ENCODE results near the gene ARID2. TPM values are rescaled to one million over a fixed set of nuclear protein-coding genes. Genes with fewer than 3 reads are reported as not detected.
A peak's percentile ranks its signal among the peaks of the same experiment; 100 is the strongest.

The ARID2 gene, protein sequence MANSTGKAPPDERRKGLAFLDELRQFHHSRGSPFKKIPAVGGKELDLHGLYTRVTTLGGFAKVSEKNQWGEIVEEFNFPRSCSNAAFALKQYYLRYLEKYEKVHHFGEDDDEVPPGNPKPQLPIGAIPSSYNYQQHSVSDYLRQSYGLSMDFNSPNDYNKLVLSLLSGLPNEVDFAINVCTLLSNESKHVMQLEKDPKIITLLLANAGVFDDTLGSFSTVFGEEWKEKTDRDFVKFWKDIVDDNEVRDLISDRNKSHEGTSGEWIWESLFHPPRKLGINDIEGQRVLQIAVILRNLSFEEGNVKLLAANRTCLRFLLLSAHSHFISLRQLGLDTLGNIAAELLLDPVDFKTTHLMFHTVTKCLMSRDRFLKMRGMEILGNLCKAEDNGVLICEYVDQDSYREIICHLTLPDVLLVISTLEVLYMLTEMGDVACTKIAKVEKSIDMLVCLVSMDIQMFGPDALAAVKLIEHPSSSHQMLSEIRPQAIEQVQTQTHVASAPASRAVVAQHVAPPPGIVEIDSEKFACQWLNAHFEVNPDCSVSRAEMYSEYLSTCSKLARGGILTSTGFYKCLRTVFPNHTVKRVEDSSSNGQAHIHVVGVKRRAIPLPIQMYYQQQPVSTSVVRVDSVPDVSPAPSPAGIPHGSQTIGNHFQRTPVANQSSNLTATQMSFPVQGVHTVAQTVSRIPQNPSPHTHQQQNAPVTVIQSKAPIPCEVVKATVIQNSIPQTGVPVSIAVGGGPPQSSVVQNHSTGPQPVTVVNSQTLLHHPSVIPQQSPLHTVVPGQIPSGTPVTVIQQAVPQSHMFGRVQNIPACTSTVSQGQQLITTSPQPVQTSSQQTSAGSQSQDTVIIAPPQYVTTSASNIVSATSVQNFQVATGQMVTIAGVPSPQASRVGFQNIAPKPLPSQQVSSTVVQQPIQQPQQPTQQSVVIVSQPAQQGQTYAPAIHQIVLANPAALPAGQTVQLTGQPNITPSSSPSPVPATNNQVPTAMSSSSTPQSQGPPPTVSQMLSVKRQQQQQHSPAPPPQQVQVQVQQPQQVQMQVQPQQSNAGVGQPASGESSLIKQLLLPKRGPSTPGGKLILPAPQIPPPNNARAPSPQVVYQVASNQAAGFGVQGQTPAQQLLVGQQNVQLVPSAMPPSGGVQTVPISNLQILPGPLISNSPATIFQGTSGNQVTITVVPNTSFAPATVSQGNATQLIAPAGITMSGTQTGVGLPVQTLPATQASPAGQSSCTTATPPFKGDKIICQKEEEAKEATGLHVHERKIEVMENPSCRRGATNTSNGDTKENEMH (N-terminal part only)
- 10 to 100 TPM; 31.7 to 59.6 (median 44.2) TPM for total RNA-seq
- polyA plus RNA-seq: 1 to 10 TPM; 5.7 to 7.6 (median 6.1) TPM
- long read RNA-seq, donor 1: 0 reads
- long read RNA-seq, donor 2: 0 reads

DNA sequence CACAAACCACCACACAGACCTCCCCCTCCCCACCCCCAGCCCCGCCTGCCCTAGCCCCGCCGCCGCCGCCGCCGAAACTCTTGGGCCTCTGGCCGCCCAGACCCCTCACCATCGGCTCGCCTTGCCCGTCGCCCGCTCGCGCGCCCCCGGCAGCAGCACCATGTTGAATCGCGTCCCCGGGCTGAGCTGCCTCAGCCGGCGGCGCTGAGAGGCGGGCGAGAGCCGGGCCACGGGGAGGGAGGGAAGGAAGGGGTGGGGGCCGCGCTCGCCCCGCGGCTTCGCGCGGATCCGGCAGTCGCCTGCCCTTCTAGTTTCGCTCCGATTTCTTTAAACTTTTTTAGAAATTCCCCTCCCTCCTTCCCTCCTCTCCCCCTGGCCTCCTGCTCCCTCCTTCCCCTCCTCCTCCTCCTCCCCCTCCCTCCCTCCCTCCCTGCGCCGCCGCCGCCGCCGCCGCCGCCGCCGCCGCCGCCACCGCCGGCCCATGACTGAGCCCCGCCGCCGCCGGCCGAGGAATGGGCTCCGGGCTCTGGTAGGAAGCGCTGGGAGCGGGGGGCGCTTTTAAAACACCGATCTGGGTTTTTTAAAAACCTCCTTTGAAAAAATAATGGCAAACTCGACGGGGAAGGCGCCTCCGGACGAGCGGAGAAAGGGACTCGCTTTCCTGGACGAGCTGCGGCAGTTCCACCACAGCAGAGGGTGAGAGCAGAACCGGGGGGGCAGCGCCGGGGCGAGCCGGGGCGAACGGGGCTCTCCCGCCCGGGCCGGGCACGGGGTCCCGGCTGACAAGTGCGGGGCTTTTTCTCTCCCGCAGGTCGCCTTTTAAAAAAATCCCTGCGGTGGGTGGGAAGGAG, at the start of gene ARID2:
Gene ARID2, plus strand, starts transcription at position 474 of the 851 bp plus-strand sequence. Its CDS starts 131 bp downstream, at position 605.
- 0 to 1% (median 0%) methylated on average over 56 to 88 of the region's 88 CpGs for WGBS, 5 donors
- Histone ChIP-seq H3K27me3 (replicated peaks in 1 of 7) (no peaks in the 10 kb centered on the region), H3K4me3 (peak within 1 kb of the TSS; percentile 61 to 89 (median 75)), H3K9me3 (no peaks in the 10 kb centered on the region), H3K27ac (peak within 1 kb of the TSS; percentile 94 to 100 (median 99)), H3K4me1 (peaks cover 35 to 64% (median 52%) of the 10 kb centered on the region in 6 donors), H3K36me3 (no peaks in the 10 kb centered on the region)
- peak; percentile 94 for DNase-seq
- intact Hi-C loops (cut with DNase I; ENCODE audit: low total_unique reads): loop anchor here (10.0 kb wide), 1 partner anchor 255 kb away; no protein-coding TSS in a partner anchor
- no peak for TF ChIP-seq POLR2A (IDR thresholded peaks at IDR 0.05)
- peak; percentile 39 to 71 (median 70) for TF ChIP-seq POLR2AphosphoS5 (IDR thresholded peaks at IDR 0.05)

DNA sequence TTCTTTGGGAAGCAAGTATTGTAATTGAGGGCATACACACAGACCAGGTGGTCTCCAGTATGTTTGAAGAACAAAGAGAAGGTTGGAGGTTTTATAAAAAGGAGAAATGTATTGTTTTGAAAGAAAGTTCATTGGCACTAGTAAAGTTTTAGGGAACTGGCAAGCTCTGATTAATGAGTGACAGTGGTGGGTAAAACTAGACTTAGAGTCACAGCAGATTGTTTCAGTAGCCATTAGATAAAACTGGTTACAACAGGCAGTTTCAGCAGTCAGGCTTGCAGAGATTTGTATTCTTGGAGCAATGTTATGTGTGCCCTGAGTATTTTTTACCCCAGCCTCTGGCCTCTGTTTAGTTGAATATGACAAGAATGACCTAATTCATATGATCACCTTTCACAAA, 49.1 kb upstream of the ARID2 start:
- H3K4me3 ChIP-seq: no peak overlapping the region
- no peak for DNase-seq
- no peaks in the 10 kb centered on the region for H3K4me1 ChIP-seq
- no peaks in the 10 kb centered on the region for H3K9me3 ChIP-seq
- no peaks in the 10 kb centered on the region for H3K36me3 ChIP-seq
- intact Hi-C loops (cut with DNase I; ENCODE audit: low total_unique reads): no loop called here
- no peaks in the 10 kb centered on the region for H3K27me3 ChIP-seq (replicated peaks in 1 of 7)
- H3K27ac ChIP-seq: no peak overlapping the region
- no peak for TF ChIP-seq POLR2AphosphoS5 (IDR thresholded peaks at IDR 0.05)
- TF ChIP-seq CTCF (IDR thresholded peaks at IDR 0.05 in 8 of 11, conservative IDR thresholded peaks at IDR 0.05 in 3 of 11): no peak
- no peak for TF ChIP-seq POLR2A (IDR thresholded peaks at IDR 0.05)

GRCh38 chr12:45681465-45681864, 48.0 kb upstream of the ARID2 start:
- H3K36me3 ChIP-seq: no peaks in the 10 kb centered on the region
- H3K4me3 ChIP-seq: no peak overlapping the region
- TF ChIP-seq CTCF (IDR thresholded peaks at IDR 0.05 in 8 of 11, conservative IDR thresholded peaks at IDR 0.05 in 3 of 11) (no peak), POLR2AphosphoS5 (IDR thresholded peaks at IDR 0.05) (no peak), POLR2A (IDR thresholded peaks at IDR 0.05) (no peak)

More at GRCh38 chr12:45681465-45681864, 48.0 kb upstream of the ARID2 start:
- H3K27me3 ChIP-seq (replicated peaks in 1 of 7): no peaks in the 10 kb centered on the region
- H3K27ac ChIP-seq: no peak overlapping the region
- intact Hi-C loops (cut with DNase I; ENCODE audit: low total_unique reads): no loop called here
- no peaks in the 10 kb centered on the region for H3K4me1 ChIP-seq
- no peaks in the 10 kb centered on the region for H3K9me3 ChIP-seq
- no peak for DNase-seq
